ENCODE measurements around the gene PRODH.
"Not testable (repeated sequence)": the region's sequence is repeated elsewhere in the genome, so short reads cannot be mapped to it uniquely, and the experiment has no call there.

PRODH gene

DNA sequence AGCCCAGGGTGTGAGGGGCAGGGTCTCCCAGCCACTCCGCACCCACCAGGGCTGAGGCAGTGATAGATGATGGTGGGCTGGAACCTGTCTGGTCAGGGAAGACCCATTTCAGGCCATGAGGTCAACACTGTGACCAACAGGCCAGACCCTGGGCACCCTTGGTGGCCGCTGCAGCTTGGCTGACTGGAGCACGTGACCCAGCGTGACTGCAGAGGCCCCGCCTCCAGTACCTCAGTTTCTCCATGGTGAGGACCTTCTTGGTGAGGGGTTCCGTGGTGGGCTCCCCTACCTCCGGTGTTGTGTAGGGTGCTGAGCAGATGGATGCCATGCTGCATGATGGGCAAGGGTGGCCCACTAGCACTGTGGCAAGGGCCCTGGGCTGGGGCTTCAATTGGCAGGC is 35.9 kb upstream of the PRODH start:
- H3K4me1 Mint-ChIP-seq; H3K9me3 Mint-ChIP-seq; ATAC-seq (replicated peaks); H3K4me3 Mint-ChIP-seq; DNase-seq; H3K27ac Mint-ChIP-seq; H3K36me3 Mint-ChIP-seq: not testable (repeated sequence)
- peaks cover 38 to 60% of the 10 kb centered on the region in 2 donors for H3K27me3 Mint-ChIP-seq

DNA sequence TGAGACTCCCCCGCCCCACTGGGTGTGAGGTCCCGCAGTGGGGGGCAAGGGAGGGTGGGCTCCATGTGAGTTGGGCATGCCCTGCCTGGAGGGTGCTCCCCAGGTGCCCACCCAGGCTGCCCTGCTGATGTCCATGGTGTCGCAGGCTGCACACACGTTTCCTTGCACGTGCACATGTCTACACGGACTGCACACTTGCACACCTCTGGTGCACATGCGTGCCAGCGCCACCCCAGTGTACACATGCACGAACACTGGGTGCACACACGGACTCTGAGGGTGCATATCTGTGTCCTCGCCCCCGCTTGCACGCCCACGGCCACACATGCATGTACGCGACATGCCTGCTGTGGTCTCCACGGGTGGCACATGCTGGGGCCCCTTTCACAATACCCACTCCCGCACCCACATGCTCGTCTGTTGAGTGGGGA is 35.2 kb upstream of the PRODH start:
- H3K9me3 Mint-ChIP-seq = no peaks in the 10 kb centered on the region
- no peak overlapping the region for H3K27ac Mint-ChIP-seq
- no peak overlapping the region for H3K4me3 Mint-ChIP-seq
- ATAC-seq (replicated peaks) (no peak), DNase-seq (no peak)
- peaks cover 38 to 59% of the 10 kb centered on the region in 2 donors for H3K27me3 Mint-ChIP-seq
- H3K4me1 Mint-ChIP-seq = peaks cover 3 to 5% of the 10 kb centered on the region in 2 donors
- H3K36me3 Mint-ChIP-seq = no peaks in the 10 kb centered on the region

GRCh38 chr22:18970948-18971315 is 34.8 kb upstream of the PRODH start:
- Mint-ChIP-seq H3K4me1 (peaks cover 3 to 5% of the 10 kb centered on the region in 2 donors), H3K27ac (no peak overlapping the region), H3K36me3 (no peaks in the 10 kb centered on the region), H3K4me3 (peak overlapping the region; percentile 41 to 50), H3K27me3 (peaks cover 39 to 57% of the 10 kb centered on the region in 2 donors), H3K9me3 (no peaks in the 10 kb centered on the region)
- ATAC-seq (replicated peaks) = no peak
- DNase-seq = no peak

DNA sequence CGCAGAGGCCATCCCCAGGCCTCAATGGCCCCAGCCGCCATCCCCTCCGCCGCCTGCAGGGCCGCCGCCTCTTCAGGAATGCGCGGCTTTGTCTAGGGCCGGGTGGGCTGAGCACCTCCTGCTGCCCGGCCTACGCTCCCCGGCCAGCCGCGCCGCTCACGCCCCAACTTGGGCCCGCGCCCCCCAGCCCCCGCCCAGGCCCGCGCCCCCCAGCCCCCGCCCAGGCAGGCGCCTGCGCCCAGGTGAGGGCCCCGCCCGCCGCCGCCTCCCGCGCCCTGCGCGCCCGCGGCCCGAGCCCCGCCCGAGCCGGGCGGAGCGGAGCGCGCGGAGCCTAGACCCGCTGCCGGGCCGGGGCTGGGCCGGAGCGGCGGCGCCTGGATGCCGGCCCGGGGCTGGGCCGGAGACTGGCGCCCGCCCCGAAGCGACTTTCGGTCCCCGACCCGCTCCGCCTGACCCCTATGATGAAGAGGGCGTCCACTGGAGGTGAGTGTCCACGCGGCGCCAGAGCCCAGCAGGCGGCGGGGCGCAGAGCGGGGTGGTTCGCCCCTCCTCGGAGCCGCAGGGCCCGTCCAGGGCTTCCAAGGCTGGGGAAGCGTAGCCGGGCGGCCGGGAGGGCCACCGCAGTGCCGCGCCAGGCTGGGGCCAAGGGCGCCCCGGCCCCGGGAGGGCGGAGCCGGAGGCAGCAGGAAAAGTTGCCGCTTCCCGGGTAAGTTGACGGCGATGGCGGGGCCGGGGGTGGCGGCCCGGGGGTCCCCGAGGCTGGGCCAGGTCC is 34.3 kb upstream of the PRODH start:
- H3K36me3 Mint-ChIP-seq = no peaks in the 10 kb centered on the region
- peaks cover 39 to 57% of the 10 kb centered on the region in 2 donors for H3K27me3 Mint-ChIP-seq
- ATAC-seq (replicated peaks) (peak; percentile 37 to 58), DNase-seq (no peak)
- H3K27ac Mint-ChIP-seq = no peak overlapping the region
- H3K9me3 Mint-ChIP-seq = no peaks in the 10 kb centered on the region
- H3K4me3 Mint-ChIP-seq = peak overlapping the region; percentile 25 to 50
- peaks cover 3 to 5% of the 10 kb centered on the region in 2 donors for H3K4me1 Mint-ChIP-seq

- not testable (repeated sequence) for H3K36me3 Mint-ChIP-seq; ATAC-seq (replicated peaks); H3K9me3 Mint-ChIP-seq; H3K27ac Mint-ChIP-seq; H3K4me1 Mint-ChIP-seq; DNase-seq
- Mint-ChIP-seq H3K27me3 (peaks cover 37 to 50% of the 10 kb centered on the region in 2 donors), H3K4me3 (peak overlapping the region; percentile 62 to 64)
Measured at GRCh38 chr22:18969158-18969942, 33.3 kb upstream of the PRODH start.

DNA sequence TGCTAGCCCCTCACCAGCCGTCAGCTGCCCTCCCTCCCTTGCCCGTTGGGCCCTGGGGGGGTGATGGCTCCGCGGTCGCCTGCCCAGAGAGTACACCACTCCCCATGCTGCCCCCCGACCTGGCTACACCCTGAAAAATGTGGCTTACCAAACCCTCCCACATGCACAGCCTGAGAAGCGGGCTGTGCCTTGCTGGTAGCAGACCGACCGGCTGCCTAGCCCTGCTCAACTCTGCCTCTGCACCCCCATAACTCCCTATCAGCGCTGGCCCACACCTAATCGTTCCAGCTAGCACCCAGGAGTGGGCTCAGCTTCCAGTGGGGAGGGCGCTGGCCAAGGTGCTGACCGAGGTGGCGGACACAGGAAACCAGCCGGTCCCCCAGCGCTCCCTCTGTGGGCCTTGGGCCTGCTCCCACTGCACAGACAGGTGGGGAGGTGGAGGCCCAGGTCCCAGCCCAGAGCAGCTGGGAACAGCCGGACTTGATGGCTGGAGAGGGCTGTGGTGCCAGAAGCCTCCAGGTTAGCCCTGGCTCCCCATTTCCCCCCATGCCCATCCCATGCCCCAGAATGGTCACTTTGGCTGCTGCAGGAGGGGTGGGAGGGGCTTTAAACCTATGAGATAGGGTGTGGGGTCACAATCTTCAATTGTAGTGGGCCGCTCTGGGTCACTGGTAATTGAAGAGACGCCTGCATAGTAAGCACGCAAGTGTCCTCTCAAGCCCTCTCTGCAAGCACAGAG is 32.1 kb upstream of the PRODH start:
- Mint-ChIP-seq H3K4me1 (peaks cover 3 to 5% of the 10 kb centered on the region in 2 donors), H3K36me3 (no peaks in the 10 kb centered on the region), H3K27me3 (peaks cover 30 to 42% of the 10 kb centered on the region in 2 donors), H3K9me3 (no peaks in the 10 kb centered on the region), H3K27ac (no peak overlapping the region), H3K4me3 (no peak overlapping the region)
- no peak for ATAC-seq (replicated peaks)
- no peak for DNase-seq

DNA sequence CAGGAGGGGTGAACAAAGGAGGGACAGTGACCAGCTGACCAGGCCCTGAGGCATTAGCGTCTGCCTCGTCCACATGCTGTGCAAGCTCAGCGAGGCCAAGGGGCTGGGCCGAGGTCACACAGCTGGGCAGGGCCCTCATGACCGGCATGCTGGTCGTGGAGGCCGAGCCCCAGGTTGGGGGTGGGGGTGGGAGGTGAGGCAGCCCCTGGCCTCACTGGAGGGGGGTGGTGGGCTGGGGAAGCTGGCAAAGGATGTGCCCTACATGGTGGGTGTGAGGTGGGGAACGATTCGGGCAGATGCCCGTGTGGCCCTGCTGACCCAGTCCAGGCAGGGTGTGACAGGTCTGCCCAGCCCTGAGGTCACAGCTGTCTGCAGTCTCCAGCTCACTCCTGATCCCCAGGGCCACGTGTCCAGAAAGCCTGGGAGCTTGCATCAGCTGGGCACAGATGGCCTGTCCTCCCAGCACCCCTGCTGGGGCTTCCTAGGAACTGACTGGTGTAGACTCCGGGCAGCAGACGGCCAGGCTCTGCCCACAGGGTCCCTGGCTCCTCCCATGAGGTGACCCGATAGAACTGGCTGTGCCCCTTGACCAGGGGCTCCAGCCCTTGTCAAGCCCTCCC is 31.4 kb upstream of the PRODH start:
- H3K4me1 Mint-ChIP-seq; H3K4me3 Mint-ChIP-seq; DNase-seq; H3K27ac Mint-ChIP-seq; ATAC-seq (replicated peaks); H3K36me3 Mint-ChIP-seq; H3K9me3 Mint-ChIP-seq: not testable (repeated sequence)
- peaks cover 30 to 35% of the 10 kb centered on the region in 2 donors for H3K27me3 Mint-ChIP-seq

- H3K4me1 Mint-ChIP-seq = peaks cover 3 to 5% of the 10 kb centered on the region in 2 donors
- ATAC-seq (replicated peaks) = no peak
- no peaks in the 10 kb centered on the region for H3K9me3 Mint-ChIP-seq
- H3K36me3 Mint-ChIP-seq = no peaks in the 10 kb centered on the region
- H3K27ac Mint-ChIP-seq = no peak overlapping the region
- H3K4me3 Mint-ChIP-seq = no peak overlapping the region
- DNase-seq = no peak
- peaks cover 25 to 28% of the 10 kb centered on the region in 2 donors for H3K27me3 Mint-ChIP-seq
Measured at GRCh38 chr22:18966748-18967147, 30.7 kb upstream of the PRODH start.

GRCh38 chr22:18965526-18966421 is 29.7 kb upstream of the PRODH start:
- H3K27me3 Mint-ChIP-seq = peaks cover 26% of the 10 kb centered on the region in 2 donors
- H3K36me3 Mint-ChIP-seq = no peaks in the 10 kb centered on the region
- no peak overlapping the region for H3K27ac Mint-ChIP-seq
- peaks cover 3 to 5% of the 10 kb centered on the region in 2 donors for H3K4me1 Mint-ChIP-seq
- no peaks in the 10 kb centered on the region for H3K9me3 Mint-ChIP-seq
- DNase-seq = no peak
- ATAC-seq (replicated peaks) = no peak
- H3K4me3 Mint-ChIP-seq = no peak overlapping the region

GRCh38 chr22:18964501-18965265 is 28.6 kb upstream of the PRODH start:
- H3K27me3 Mint-ChIP-seq = peaks cover 22 to 24% of the 10 kb centered on the region in 2 donors
- not testable (repeated sequence) for DNase-seq; H3K4me3 Mint-ChIP-seq; H3K27ac Mint-ChIP-seq; H3K4me1 Mint-ChIP-seq; H3K9me3 Mint-ChIP-seq; ATAC-seq (replicated peaks); H3K36me3 Mint-ChIP-seq

- not testable (repeated sequence) for H3K4me3 Mint-ChIP-seq
Measured at GRCh38 chr22:18964051-18964450, 28.0 kb upstream of the PRODH start.

GRCh38 chr22:18962308-18962635 is 26.2 kb upstream of the PRODH start:
- H3K9me3 Mint-ChIP-seq = no peaks in the 10 kb centered on the region
- H3K27ac Mint-ChIP-seq = no peak overlapping the region
- H3K4me1 Mint-ChIP-seq = no peaks in the 10 kb centered on the region
- no peak for DNase-seq
- H3K4me3 Mint-ChIP-seq = no peak overlapping the region
- no peak for ATAC-seq (replicated peaks)
- no peaks in the 10 kb centered on the region for H3K36me3 Mint-ChIP-seq
- peaks cover 6 to 14% of the 10 kb centered on the region in 2 donors for H3K27me3 Mint-ChIP-seq

More at GRCh38 chr22:18964051-18964450, 28.0 kb upstream of the PRODH start:
- not testable (repeated sequence) for H3K27ac Mint-ChIP-seq; ATAC-seq (replicated peaks); H3K4me1 Mint-ChIP-seq; H3K9me3 Mint-ChIP-seq; H3K36me3 Mint-ChIP-seq; DNase-seq
- peaks cover 17 to 18% of the 10 kb centered on the region in 2 donors for H3K27me3 Mint-ChIP-seq

Data from stimulated activated naive B cell treated with anti-CD40 and anti-IgM and Interleukin-4, amounts not matched to agents 10 μg/mL and 1 μg/mL and 100 μg/mL, for 72 hours (primary cell).